Loucy (cell line): ENCODE data around the gene MYO1D.

Experiments used
- H2AFZ ChIP-seq: fragments of 200-600 bp; sonication (generic); 2 replicates; pipeline ENCODE4 v1.6.0; 2016; ENCODE audit warnings: antibody characterized with exemption, mild to moderate bottlenecking, low read length, moderate library complexity
- H3F3A ChIP-seq: fragments of 200-600 bp; 2 replicates; pipeline ENCODE4 v1.6.0; 2016; ENCODE audit warnings: antibody characterized with exemption, low read depth, mild to moderate bottlenecking
- H3K27me3 ChIP-seq: fragments of 200-600 bp; sonication (generic); 2 replicates; pipeline ENCODE4 v1.6.1; 2014; ENCODE audit warnings: low read length, mild to moderate bottlenecking; ENCODE audit not compliant: insufficient read depth, poor library complexity, severe bottlenecking
- H3K36me3 ChIP-seq: fragments of 200-600 bp; sonication (generic); 2 replicates; pipeline ENCODE4 v1.6.1; 2016; ENCODE audit warnings: low read length; ENCODE audit not compliant: insufficient read depth
- H3K4me1 ChIP-seq: fragments of 200-600 bp; sonication (generic); 2 replicates; pipeline ENCODE4 v1.5.1; 2014; ENCODE audit warnings: low read length, mild to moderate bottlenecking; ENCODE audit not compliant: insufficient read depth, poor library complexity, severe bottlenecking
- H3K4me2 ChIP-seq: fragments of 200-600 bp; sonication (generic); 2 replicates; pipeline ENCODE4 v1.6.0; 2014; ENCODE audit warnings: antibody characterized with exemption, low read length, low read depth, mild to moderate bottlenecking; ENCODE audit not compliant: poor library complexity, severe bottlenecking
- H3K4me3 ChIP-seq: fragments of 200-600 bp; sonication (generic); 2 replicates; pipeline ENCODE4 v1.5.1; 2014; ENCODE audit warnings: low read length, mild to moderate bottlenecking, mixed read lengths; ENCODE audit not compliant: poor library complexity, severe bottlenecking
- H3K79me2 ChIP-seq: fragments of 200-600 bp; sonication (generic); 2 replicates; pipeline ENCODE4 v1.6.1; 2014; ENCODE audit warnings: low read length; ENCODE audit not compliant: insufficient read depth
- H3K9ac ChIP-seq: fragments of 200-600 bp; sonication (generic); 2 replicates; pipeline ENCODE4 v1.6.0; 2014; ENCODE audit warnings: mild to moderate bottlenecking, low read depth, low read length, moderate library complexity; ENCODE audit not compliant: poor library complexity, severe bottlenecking
- H3K9me2 ChIP-seq: fragments of 200-600 bp; sonication (generic); replicated peaks from 2 replicates; pipeline ENCODE4 v1.6.1; 2016; ENCODE audit warnings: low read depth, low read length, mixed read lengths
- H3K9me3 ChIP-seq: fragments of 200-600 bp; sonication (generic); 2 replicates; pipeline ENCODE4 v1.6.1; 2014; ENCODE audit warnings: mild to moderate bottlenecking, antibody characterized with exemption, low read length, low read depth; ENCODE audit not compliant: insufficient read depth
- H4K20me1 ChIP-seq: fragments of 200-600 bp; sonication (generic); 2 replicates; pipeline ENCODE4 v1.6.0; 2014; ENCODE audit warnings: antibody characterized with exemption, low read length, mild to moderate bottlenecking; ENCODE audit not compliant: insufficient read depth, poor library complexity, severe bottlenecking
- CTCF ChIP-seq: fragments of 200-600 bp; sonication (generic); conservative IDR thresholded peaks from 2 replicates; pipeline ENCODE4 v1.5.1; 2014; ENCODE audit warnings: mild to moderate bottlenecking, antibody characterized with exemption, low read length
- EZH2phosphoT487 ChIP-seq: fragments of 200-600 bp; IDR thresholded peaks from 2 replicates; pipeline ENCODE4 v1.6.1; 2018; ENCODE audit warnings: antibody characterized with exemption, mild to moderate bottlenecking, moderate library complexity, borderline replicate concordance

MYO1D gene

GRCh38 chr17:32855620-32856019 lies 21.3 kb downstream of the MYO1D start:
- no peak for TF ChIP-seq CTCF
- no peak for TF ChIP-seq EZH2phosphoT487
- no peaks in the 10 kb centered on the region for H3K9me3 ChIP-seq
- H3K36me3 ChIP-seq: no peaks in the 10 kb centered on the region
- no peak overlapping the region for H3K4me3 ChIP-seq
- H3K4me2 ChIP-seq: no peak overlapping the region
- H3F3A ChIP-seq: no peaks in the 10 kb centered on the region
- no peaks in the 10 kb centered on the region for H4K20me1 ChIP-seq
- no peaks in the 10 kb centered on the region for H3K9me2 ChIP-seq
- no peak overlapping the region for H2AFZ ChIP-seq
- no peak overlapping the region for H3K9ac ChIP-seq
- H3K27me3 ChIP-seq: no peaks in the 10 kb centered on the region
- H3K4me1 ChIP-seq: no peaks in the 10 kb centered on the region
- H3K79me2 ChIP-seq: no peaks in the 10 kb centered on the region

GRCh38 chr17:32854832-32855389 lies 22.0 kb downstream of the MYO1D start:
- Histone ChIP-seq H3K4me2 (no peak overlapping the region), H3K9ac (no peak overlapping the region), H4K20me1 (no peaks in the 10 kb centered on the region), H3K9me2 (no peaks in the 10 kb centered on the region), H3K4me1 (no peaks in the 10 kb centered on the region), H2AFZ (no peak overlapping the region), H3K27me3 (no peaks in the 10 kb centered on the region), H3K9me3 (no peaks in the 10 kb centered on the region), H3F3A (no peaks in the 10 kb centered on the region), H3K4me3 (no peak overlapping the region), H3K36me3 (no peaks in the 10 kb centered on the region), H3K79me2 (no peaks in the 10 kb centered on the region)
- no peak for TF ChIP-seq EZH2phosphoT487
- TF ChIP-seq CTCF: peak; percentile 25

GRCh38 chr17:32854207-32854606 lies 22.7 kb downstream of the MYO1D start:
- H3K4me1 ChIP-seq: no peaks in the 10 kb centered on the region
- no peak overlapping the region for H3K9ac ChIP-seq
- no peaks in the 10 kb centered on the region for H3K27me3 ChIP-seq
- no peak for TF ChIP-seq CTCF
- no peaks in the 10 kb centered on the region for H4K20me1 ChIP-seq
- H3K79me2 ChIP-seq: no peaks in the 10 kb centered on the region
- no peak overlapping the region for H2AFZ ChIP-seq
- no peaks in the 10 kb centered on the region for H3K9me2 ChIP-seq
- H3K4me3 ChIP-seq: no peak overlapping the region
- H3K36me3 ChIP-seq: no peaks in the 10 kb centered on the region
- no peak overlapping the region for H3K4me2 ChIP-seq
- no peaks in the 10 kb centered on the region for H3F3A ChIP-seq
- no peaks in the 10 kb centered on the region for H3K9me3 ChIP-seq
